Lower leg skin (tissue), 4 donors: ENCODE results near the gene BIK. TPM values are rescaled to one million over a fixed set of nuclear protein-coding genes. Genes with fewer than 3 reads are reported as not detected.

Source experiments
- DNase-seq, 2 donors: peaks; one replicate each; pipeline ENCODE4 v3.0.0-alpha.2; 2019; ENCODE audit warnings: low spot score in 2 of 2
- H3K4me3 ChIP-seq: fragments of 200-600 bp; sonication (generic); 2 replicates; pipeline ENCODE4 v1.5.1; 2017; ENCODE audit warnings: mild to moderate bottlenecking, low read depth; ENCODE audit not compliant: poor library complexity, severe bottlenecking
- CTCF ChIP-seq, 3 donors: fragments of 450-650 bp; IDR thresholded peaks; one replicate each; pipeline ENCODE4 v1.5.1; 2016; ENCODE audit warnings: antibody characterized with exemption in 3 of 3, mild to moderate bottlenecking in 3 of 3, moderate library complexity in 2 of 3
- POLR2A ChIP-seq, 2 donors: fragments of 450-650 bp; IDR thresholded peaks; one replicate each; pipeline ENCODE4 v1.6.1; 2016 to 2017; ENCODE audit warnings: antibody characterized with exemption in 2 of 2, mild to moderate bottlenecking in 1 of 2, moderate library complexity in 1 of 2
- WGBS, 2 donors: methylation state at CpG; one replicate each; pipeline ENCODE4 v1.1.5; 2018; 5-methylcytosine and 5-hydroxymethylcytosine counted together
- intact Hi-C: fragments of 100-400 bp; cut with DNase I; formaldehyde crosslinking; loops from one replicate; pipeline ENCODE4 v1.15.0; 2023; ENCODE audit warnings: low total_unique reads
- total RNA-seq, 4 donors: library from RNA; depleted of rRNA; stranded (reverse); fragments of >200 nt; gene quantifications; one replicate each; pipeline ENCODE4 v1.1.0, GENCODE V29; 2016

Gene BIK
- total RNA-seq, 4 donors from 2014 or later, result 2.6 to 12.6 (median 9.5) TPM

- DNase-seq, result no peak
- H3K4me3 ChIP-seq, result no peak overlapping the region
- intact Hi-C loops, result loop anchor here (2.0 kb wide), 1 partner anchor 27 kb away; no protein-coding TSS in a partner anchor
- TF ChIP-seq CTCF (IDR thresholded peaks at IDR 0.05) (no peak), POLR2A (IDR thresholded peaks at IDR 0.05) (no peak)
- WGBS, 2 donors, result 56 to 57% methylated on average over 13 of the region's 13 CpGs
Observed at GRCh38 chr22:43128116-43128515, 17.6 kb downstream of the BIK start.

GRCh38 chr22:43128928-43129424 lies 18.4 kb downstream of the BIK start:
- DNase-seq, result no peak
- TF ChIP-seq CTCF (IDR thresholded peaks at IDR 0.05), result no peak
- no peak for TF ChIP-seq POLR2A (IDR thresholded peaks at IDR 0.05)
- WGBS, 2 donors, result 50 to 56% methylated on average over 19 to 20 of the region's 20 CpGs
- H3K4me3 ChIP-seq, result no peak overlapping the region
- intact Hi-C loops, result loop anchor here (2.0 kb wide), 1 partner anchor 26 kb away; no protein-coding TSS in a partner anchor

- TF ChIP-seq CTCF (IDR thresholded peaks at IDR 0.05) (no peak), POLR2A (IDR thresholded peaks at IDR 0.05) (no peak)
- DNase-seq, result no peak
- intact Hi-C loops, result loop anchor here (2.0 kb wide), 1 partner anchor 25 kb away; no protein-coding TSS in a partner anchor
- no peak overlapping the region for H3K4me3 ChIP-seq
- WGBS, 2 donors, result 57 to 62% methylated on average over 16 of the region's 16 CpGs
Observed at GRCh38 chr22:43129426-43130425, 19.2 kb downstream of the BIK start.

GRCh38 chr22:43131773-43132501 lies 21.4 kb downstream of the BIK start:
- DNase-seq, result no peak
- no peak overlapping the region for H3K4me3 ChIP-seq
- no peak for TF ChIP-seq CTCF (IDR thresholded peaks at IDR 0.05)
- no peak for TF ChIP-seq POLR2A (IDR thresholded peaks at IDR 0.05)
- intact Hi-C loops, result no loop called here
- WGBS, 2 donors, result 86 to 87% methylated on average over 17 of the region's 17 CpGs

- 85 to 86% methylated on average over 9 of the region's 9 CpGs for WGBS, 2 donors
- H3K4me3 ChIP-seq, result no peak overlapping the region
- TF ChIP-seq POLR2A (IDR thresholded peaks at IDR 0.05), result no peak
- no peak for TF ChIP-seq CTCF (IDR thresholded peaks at IDR 0.05)
- intact Hi-C loops, result no loop called here
- DNase-seq, result no peak
Observed at GRCh38 chr22:43133401-43133800, 22.9 kb downstream of the BIK start.
